SU-DHL-6 (cell line): Measurements from ENCODE around the gene TNFRSF17.

Experiments
- EZH2phosphoT487 ChIP-seq: fragments of 200-600 bp; sonication (generic), shearing (Covaris generic); conservative IDR thresholded peaks from 2 replicates; pipeline ENCODE4 v1.6.1; 2018; ENCODE audit warnings: mild to moderate bottlenecking, antibody characterized with exemption, low read length, moderate library complexity, mixed read lengths
- TF ChIP-seq, protein P1 (sequence below): fragments of 200-600 bp; sonication (generic); IDR thresholded peaks from one replicate; pipeline ENCODE4 v1.5.1; 2017; ENCODE audit warnings: antibody characterized with exemption, mild to moderate bottlenecking, low read length, moderate library complexity; ENCODE audit not compliant: insufficient read depth, poor library complexity, severe bottlenecking

DNA sequence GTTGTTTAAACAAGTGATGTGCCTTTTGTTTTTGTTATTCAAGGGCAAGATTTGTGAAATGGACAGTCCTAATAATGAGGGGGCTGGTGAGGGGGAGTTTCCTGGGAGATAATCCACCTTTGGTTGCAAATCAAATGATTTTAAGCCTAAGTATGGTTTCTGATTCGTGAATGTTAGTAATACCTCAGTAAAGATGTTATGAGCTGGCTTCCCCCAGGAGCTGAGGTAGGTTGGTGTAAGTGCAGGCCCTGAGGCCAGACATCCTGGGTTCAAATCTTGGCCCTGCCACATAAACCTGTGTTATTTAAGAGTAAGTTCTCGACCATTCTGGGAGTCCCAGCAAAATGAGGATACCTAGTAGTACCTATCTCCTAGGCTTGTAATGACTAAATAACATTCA lies 13.1 kb downstream of the TNFRSF17 start:
- TF ChIP-seq, protein P1, sequence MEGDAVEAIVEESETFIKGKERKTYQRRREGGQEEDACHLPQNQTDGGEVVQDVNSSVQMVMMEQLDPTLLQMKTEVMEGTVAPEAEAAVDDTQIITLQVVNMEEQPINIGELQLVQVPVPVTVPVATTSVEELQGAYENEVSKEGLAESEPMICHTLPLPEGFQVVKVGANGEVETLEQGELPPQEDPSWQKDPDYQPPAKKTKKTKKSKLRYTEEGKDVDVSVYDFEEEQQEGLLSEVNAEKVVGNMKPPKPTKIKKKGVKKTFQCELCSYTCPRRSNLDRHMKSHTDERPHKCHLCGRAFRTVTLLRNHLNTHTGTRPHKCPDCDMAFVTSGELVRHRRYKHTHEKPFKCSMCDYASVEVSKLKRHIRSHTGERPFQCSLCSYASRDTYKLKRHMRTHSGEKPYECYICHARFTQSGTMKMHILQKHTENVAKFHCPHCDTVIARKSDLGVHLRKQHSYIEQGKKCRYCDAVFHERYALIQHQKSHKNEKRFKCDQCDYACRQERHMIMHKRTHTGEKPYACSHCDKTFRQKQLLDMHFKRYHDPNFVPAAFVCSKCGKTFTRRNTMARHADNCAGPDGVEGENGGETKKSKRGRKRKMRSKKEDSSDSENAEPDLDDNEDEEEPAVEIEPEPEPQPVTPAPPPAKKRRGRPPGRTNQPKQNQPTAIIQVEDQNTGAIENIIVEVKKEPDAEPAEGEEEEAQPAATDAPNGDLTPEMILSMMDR, result no peak
- TF ChIP-seq EZH2phosphoT487, result no peak
